ENCODE data around the gene RAP1GAP2.

- TF ChIP-seq CTCF (IDR thresholded peaks at IDR 0.05 in 8 of 11, conservative IDR thresholded peaks at IDR 0.05 in 3 of 11) (no peak), POLR2AphosphoS5 (IDR thresholded peaks at IDR 0.05) (no peak)
Measured at GRCh38 chr17:2755891-2756724, 40.1 kb upstream of the RAP1GAP2 start.

Measured in spleen (tissue), 7 donors.